Mammary epithelial cell (primary cell): ENCODE data around the gene YBX1.

Experiments used
- CTCF ChIP-seq, 2 donors: IDR thresholded peaks in 1 of 2; conservative IDR thresholded peaks in 1 of 2; 2 replicates each; pipeline ENCODE4 v1.5.1; 2011 to 2012; ENCODE audit warnings: inconsistent platforms in 2 of 2, low read length in 2 of 2, mild to moderate bottlenecking in 2 of 2, control low read depth in 1 of 2, low read depth in 1 of 2; ENCODE audit not compliant: insufficient read depth in 1 of 2; ENCODE audit errors: extremely low read depth in 1 of 2
- EZH2 ChIP-seq: IDR thresholded peaks from 2 replicates; pipeline ENCODE4 v1.6.1; 2012; ENCODE audit warnings: low read length, inconsistent platforms, borderline replicate concordance

- TF ChIP-seq CTCF (conservative IDR thresholded peaks at IDR 0.05 in 1 of 2, IDR thresholded peaks at IDR 0.05 in 1 of 2; ENCODE audit: extremely low read depth in 1 of 2, insufficient read depth in 1 of 2, low read depth in 1 of 2, low read length in 2 of 2) = no peak
- TF ChIP-seq EZH2 = no peak
Measured at GRCh38 chr1:42713293-42713692, 31.1 kb downstream of the YBX1 start.
